A549 (cell line): ENCODE results near the gene TMPRSS12.

Experiments
- CBX2 ChIP-seq: fragments of 200-600 bp; sonication (generic); IDR thresholded peaks from 2 replicates; pipeline ENCODE4 v1.6.1; 2016; ENCODE audit warnings: low read depth, mild to moderate bottlenecking, borderline replicate concordance
- CBX8 ChIP-seq: fragments of 200-600 bp; sonication (generic); IDR thresholded peaks from 2 replicates; pipeline ENCODE4 v1.6.1; 2016
- CHD4 ChIP-seq: fragments of 200-600 bp; sonication (generic); IDR thresholded peaks from 2 replicates; pipeline ENCODE4 v1.6.1; 2016; ENCODE audit warnings: antibody characterized with exemption, mild to moderate bottlenecking, borderline replicate concordance
- GATA3 ChIP-seq: IDR thresholded peaks from 2 replicates; pipeline ENCODE4 v1.6.1; 2012; ENCODE audit warnings: borderline replicate concordance
- TF ChIP-seq, protein P1 (sequence below): fragments of >200 bp; sonication (Bioruptor Twin); formaldehyde crosslinking; IDR thresholded peaks from 3 replicates; pipeline ENCODE4 v1.5.1; 2016
- TF ChIP-seq, protein P2 (sequence below): fragments of 250-450 bp; sonication (Bioruptor Pico); IDR thresholded peaks from 2 replicates; pipeline ENCODE4 v1.5.0; 2021; ENCODE audit warnings: mild to moderate bottlenecking, moderate library complexity, borderline replicate concordance
- TF ChIP-seq, protein P3 (sequence below): fragments of 200-600 bp; sonication (generic); IDR thresholded peaks from 2 replicates; pipeline ENCODE4 v1.6.1; 2016; ENCODE audit warnings: antibody characterized with exemption, mild to moderate bottlenecking, moderate library complexity
- TF ChIP-seq, protein P4 (sequence below): fragments of 150-350 bp; IDR thresholded peaks from 2 replicates; pipeline ENCODE4 v1.6.1; 2014; ENCODE audit warnings: low read depth, mild to moderate bottlenecking, low read length

DNA sequence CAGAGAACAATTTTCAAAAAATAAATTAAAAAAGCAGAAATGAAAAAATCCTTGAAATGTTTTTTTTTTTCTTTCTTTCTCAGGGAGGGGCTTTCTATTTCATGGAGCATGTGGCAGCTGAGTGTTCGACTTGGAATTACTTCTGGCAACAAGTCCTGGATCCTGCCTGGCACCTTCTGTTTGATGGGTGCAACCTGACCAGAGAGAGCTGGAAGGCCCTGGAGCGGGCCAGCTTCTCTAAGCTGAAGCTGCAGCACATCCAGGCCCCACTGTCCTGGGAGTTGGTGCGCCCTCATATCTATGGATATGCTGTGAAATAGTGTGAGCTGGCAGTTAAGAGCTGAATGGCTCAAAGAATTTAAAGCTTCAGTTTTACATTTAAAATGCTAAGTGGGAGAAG lies 87.1 kb downstream of the TMPRSS12 start:
- TF ChIP-seq GATA3 (no peak), CBX2 (no peak), CHD4 (no peak), CBX8 (no peak)
- TF ChIP-seq, protein P1, sequence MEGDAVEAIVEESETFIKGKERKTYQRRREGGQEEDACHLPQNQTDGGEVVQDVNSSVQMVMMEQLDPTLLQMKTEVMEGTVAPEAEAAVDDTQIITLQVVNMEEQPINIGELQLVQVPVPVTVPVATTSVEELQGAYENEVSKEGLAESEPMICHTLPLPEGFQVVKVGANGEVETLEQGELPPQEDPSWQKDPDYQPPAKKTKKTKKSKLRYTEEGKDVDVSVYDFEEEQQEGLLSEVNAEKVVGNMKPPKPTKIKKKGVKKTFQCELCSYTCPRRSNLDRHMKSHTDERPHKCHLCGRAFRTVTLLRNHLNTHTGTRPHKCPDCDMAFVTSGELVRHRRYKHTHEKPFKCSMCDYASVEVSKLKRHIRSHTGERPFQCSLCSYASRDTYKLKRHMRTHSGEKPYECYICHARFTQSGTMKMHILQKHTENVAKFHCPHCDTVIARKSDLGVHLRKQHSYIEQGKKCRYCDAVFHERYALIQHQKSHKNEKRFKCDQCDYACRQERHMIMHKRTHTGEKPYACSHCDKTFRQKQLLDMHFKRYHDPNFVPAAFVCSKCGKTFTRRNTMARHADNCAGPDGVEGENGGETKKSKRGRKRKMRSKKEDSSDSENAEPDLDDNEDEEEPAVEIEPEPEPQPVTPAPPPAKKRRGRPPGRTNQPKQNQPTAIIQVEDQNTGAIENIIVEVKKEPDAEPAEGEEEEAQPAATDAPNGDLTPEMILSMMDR, result no peak
- TF ChIP-seq, protein P2, sequence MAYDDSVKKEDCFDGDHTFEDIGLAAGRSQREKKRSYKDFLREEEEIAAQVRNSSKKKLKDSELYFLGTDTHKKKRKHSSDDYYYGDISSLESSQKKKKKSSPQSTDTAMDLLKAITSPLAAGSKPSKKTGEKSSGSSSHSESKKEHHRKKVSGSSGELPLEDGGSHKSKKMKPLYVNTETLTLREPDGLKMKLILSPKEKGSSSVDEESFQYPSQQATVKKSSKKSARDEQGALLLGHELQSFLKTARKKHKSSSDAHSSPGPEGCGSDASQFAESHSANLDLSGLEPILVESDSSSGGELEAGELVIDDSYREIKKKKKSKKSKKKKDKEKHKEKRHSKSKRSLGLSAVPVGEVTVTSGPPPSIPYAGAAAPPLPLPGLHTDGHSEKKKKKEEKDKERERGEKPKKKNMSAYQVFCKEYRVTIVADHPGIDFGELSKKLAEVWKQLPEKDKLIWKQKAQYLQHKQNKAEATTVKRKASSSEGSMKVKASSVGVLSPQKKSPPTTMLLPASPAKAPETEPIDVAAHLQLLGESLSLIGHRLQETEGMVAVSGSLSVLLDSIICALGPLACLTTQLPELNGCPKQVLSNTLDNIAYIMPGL (CRISPR knock-in tag), result no peak
- TF ChIP-seq, protein P3, sequence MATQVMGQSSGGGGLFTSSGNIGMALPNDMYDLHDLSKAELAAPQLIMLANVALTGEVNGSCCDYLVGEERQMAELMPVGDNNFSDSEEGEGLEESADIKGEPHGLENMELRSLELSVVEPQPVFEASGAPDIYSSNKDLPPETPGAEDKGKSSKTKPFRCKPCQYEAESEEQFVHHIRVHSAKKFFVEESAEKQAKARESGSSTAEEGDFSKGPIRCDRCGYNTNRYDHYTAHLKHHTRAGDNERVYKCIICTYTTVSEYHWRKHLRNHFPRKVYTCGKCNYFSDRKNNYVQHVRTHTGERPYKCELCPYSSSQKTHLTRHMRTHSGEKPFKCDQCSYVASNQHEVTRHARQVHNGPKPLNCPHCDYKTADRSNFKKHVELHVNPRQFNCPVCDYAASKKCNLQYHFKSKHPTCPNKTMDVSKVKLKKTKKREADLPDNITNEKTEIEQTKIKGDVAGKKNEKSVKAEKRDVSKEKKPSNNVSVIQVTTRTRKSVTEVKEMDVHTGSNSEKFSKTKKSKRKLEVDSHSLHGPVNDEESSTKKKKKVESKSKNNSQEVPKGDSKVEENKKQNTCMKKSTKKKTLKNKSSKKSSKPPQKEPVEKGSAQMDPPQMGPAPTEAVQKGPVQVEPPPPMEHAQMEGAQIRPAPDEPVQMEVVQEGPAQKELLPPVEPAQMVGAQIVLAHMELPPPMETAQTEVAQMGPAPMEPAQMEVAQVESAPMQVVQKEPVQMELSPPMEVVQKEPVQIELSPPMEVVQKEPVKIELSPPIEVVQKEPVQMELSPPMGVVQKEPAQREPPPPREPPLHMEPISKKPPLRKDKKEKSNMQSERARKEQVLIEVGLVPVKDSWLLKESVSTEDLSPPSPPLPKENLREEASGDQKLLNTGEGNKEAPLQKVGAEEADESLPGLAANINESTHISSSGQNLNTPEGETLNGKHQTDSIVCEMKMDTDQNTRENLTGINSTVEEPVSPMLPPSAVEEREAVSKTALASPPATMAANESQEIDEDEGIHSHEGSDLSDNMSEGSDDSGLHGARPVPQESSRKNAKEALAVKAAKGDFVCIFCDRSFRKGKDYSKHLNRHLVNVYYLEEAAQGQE, result no peak
- TF ChIP-seq, protein P4, sequence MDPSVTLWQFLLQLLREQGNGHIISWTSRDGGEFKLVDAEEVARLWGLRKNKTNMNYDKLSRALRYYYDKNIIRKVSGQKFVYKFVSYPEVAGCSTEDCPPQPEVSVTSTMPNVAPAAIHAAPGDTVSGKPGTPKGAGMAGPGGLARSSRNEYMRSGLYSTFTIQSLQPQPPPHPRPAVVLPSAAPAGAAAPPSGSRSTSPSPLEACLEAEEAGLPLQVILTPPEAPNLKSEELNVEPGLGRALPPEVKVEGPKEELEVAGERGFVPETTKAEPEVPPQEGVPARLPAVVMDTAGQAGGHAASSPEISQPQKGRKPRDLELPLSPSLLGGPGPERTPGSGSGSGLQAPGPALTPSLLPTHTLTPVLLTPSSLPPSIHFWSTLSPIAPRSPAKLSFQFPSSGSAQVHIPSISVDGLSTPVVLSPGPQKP, result no peak
